Measurements from ENCODE around the gene GDF2. TPM values are rescaled to one million over a fixed set of nuclear protein-coding genes. Genes with fewer than 3 reads are reported as not detected.

Gene GDF2
- polyA plus RNA-seq, 1 experiment, result not detected

- H3K9me3 ChIP-seq (ENCODE audit: control insufficient read depth, insufficient read depth, low read length), result no peaks in the 10 kb centered on the region; the same call in 1 of the 2 replicates
- ChIA-PET CTCF (interaction anchor here (1.6 kb wide), 1 partner anchor 15 kb away, joined by 4 read pairs; no protein-coding TSS in a partner anchor), POLR2A (no interaction called here)
- TF ChIP-seq, protein P1, sequence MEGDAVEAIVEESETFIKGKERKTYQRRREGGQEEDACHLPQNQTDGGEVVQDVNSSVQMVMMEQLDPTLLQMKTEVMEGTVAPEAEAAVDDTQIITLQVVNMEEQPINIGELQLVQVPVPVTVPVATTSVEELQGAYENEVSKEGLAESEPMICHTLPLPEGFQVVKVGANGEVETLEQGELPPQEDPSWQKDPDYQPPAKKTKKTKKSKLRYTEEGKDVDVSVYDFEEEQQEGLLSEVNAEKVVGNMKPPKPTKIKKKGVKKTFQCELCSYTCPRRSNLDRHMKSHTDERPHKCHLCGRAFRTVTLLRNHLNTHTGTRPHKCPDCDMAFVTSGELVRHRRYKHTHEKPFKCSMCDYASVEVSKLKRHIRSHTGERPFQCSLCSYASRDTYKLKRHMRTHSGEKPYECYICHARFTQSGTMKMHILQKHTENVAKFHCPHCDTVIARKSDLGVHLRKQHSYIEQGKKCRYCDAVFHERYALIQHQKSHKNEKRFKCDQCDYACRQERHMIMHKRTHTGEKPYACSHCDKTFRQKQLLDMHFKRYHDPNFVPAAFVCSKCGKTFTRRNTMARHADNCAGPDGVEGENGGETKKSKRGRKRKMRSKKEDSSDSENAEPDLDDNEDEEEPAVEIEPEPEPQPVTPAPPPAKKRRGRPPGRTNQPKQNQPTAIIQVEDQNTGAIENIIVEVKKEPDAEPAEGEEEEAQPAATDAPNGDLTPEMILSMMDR (IDR thresholded peaks at IDR 0.05; ENCODE audit: low read depth, low read length), result no peak
- no peak overlapping the region for H3K27ac ChIP-seq (ENCODE audit: low read depth, low read length)
- no peak for DNase-seq (ENCODE audit: low read depth, low spot score)
- H3K27me3 ChIP-seq (ENCODE audit: control insufficient read depth, insufficient read depth, low read length), result peaks cover 21% of the 10 kb centered on the region
- H3K4me3 ChIP-seq (ENCODE audit: low read depth, low read length), result no peak overlapping the region
Measured at GRCh38 chr10:47347303-47347675, 25.0 kb downstream of the GDF2 start.

DNA sequence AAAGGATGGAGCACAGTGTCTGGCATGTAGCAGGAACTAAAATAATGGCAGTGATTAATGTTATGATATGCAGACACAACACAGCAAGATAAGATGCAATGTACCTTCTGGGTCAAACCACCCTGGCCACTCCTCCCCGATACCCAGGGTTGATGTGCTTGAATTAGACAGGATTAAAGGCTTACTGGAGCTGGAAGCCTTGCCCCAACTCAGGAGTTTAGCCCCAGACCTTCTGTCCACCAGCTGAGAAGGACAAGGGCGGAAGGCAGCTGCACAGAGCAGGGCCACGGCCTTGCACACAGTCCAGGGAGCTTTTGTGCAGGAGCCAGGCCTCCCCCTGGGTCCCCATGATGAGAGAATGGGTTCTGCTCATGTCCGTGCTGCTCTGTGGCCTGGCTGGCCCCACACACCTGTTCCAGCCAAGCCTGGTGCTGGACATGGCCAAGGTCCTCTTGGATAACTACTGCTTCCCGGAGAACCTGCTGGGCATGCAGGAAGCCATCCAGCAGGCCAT is 25.9 kb downstream of the GDF2 start, which contains the start of gene RBP3:
TSS of gene RBP3 (plus strand) at position 226 of the 514 bp plus-strand sequence. CDS start at position 348, 122 bp downstream.
- ChIA-PET POLR2A (no interaction called here), CTCF (no interaction called here)
- Histone ChIP-seq H3K9me3 (ENCODE audit: control insufficient read depth, insufficient read depth, low read length) (no peaks in the 10 kb centered on the region; the same call in 1 of the 2 replicates), H3K27me3 (ENCODE audit: control insufficient read depth, insufficient read depth, low read length) (peaks cover 25% of the 10 kb centered on the region), H3K4me3 (ENCODE audit: low read depth, low read length) (no peak within 1 kb of the TSS), H3K27ac (ENCODE audit: low read depth, low read length) (no peak within 1 kb of the TSS)
- DNase-seq (ENCODE audit: low read depth, low spot score), result no peak
- TF ChIP-seq, protein P1 (IDR thresholded peaks at IDR 0.05; ENCODE audit: low read depth, low read length), result no peak

DNA sequence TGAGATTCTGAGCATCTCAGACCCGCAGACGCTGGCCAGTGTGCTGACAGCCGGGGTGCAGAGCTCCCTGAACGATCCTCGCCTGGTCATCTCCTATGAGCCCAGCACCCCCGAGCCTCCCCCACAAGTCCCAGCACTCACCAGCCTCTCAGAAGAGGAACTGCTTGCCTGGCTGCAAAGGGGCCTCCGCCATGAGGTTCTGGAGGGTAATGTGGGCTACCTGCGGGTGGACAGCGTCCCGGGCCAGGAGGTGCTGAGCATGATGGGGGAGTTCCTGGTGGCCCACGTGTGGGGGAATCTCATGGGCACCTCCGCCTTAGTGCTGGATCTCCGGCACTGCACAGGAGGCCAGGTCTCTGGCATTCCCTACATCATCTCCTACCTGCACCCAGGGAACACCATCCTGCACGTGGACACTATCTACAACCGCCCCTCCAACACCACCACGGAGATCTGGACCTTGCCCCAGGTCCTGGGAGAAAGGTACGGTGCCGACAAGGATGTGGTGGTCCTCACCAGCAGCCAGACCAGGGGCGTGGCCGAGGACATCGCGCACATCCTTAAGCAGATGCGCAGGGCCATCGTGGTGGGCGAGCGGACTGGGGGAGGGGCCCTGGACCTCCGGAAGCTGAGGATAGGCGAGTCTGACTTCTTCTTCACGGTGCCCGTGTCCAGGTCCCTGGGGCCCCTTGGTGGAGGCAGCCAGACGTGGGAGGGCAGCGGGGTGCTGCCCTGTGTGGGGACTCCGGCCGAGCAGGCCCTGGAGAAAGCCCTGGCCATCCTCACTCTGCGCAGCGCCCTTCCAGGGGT is 26.6 kb downstream of the GDF2 start:
- TF ChIP-seq, protein P1 (IDR thresholded peaks at IDR 0.05; ENCODE audit: low read depth, low read length), result no peak

GRCh38 chr10:47349516-47349915 is 27.3 kb downstream of the GDF2 start:
- ChIA-PET POLR2A (no interaction called here), CTCF (interaction anchor here (1.5 kb wide), 1 partner anchor 12 kb away, joined by 4 read pairs; no protein-coding TSS in a partner anchor)
- no peak for DNase-seq (ENCODE audit: low read depth, low spot score)
- Histone ChIP-seq H3K27me3 (ENCODE audit: control insufficient read depth, insufficient read depth, low read length) (peaks cover 27% of the 10 kb centered on the region), H3K9me3 (ENCODE audit: control insufficient read depth, insufficient read depth, low read length) (no peaks in the 10 kb centered on the region; the same call in 1 of the 2 replicates), H3K27ac (ENCODE audit: low read depth, low read length) (no peak overlapping the region), H3K4me3 (ENCODE audit: low read depth, low read length) (no peak overlapping the region)
- TF ChIP-seq, protein P1 (IDR thresholded peaks at IDR 0.05; ENCODE audit: low read depth, low read length), result no peak

More for the DNA sequence above, 26.6 kb downstream of the GDF2 start:
- H3K4me3 ChIP-seq (ENCODE audit: low read depth, low read length), result no peak overlapping the region
- ChIA-PET CTCF (no interaction called here), POLR2A (no interaction called here)
- no peak for DNase-seq (ENCODE audit: low read depth, low spot score)
- peaks cover 24% of the 10 kb centered on the region for H3K27me3 ChIP-seq (ENCODE audit: control insufficient read depth, insufficient read depth, low read length)
- H3K27ac ChIP-seq (ENCODE audit: low read depth, low read length), result no peak overlapping the region
- H3K9me3 ChIP-seq (ENCODE audit: control insufficient read depth, insufficient read depth, low read length), result no peaks in the 10 kb centered on the region; the same call in 1 of the 2 replicates

DNA sequence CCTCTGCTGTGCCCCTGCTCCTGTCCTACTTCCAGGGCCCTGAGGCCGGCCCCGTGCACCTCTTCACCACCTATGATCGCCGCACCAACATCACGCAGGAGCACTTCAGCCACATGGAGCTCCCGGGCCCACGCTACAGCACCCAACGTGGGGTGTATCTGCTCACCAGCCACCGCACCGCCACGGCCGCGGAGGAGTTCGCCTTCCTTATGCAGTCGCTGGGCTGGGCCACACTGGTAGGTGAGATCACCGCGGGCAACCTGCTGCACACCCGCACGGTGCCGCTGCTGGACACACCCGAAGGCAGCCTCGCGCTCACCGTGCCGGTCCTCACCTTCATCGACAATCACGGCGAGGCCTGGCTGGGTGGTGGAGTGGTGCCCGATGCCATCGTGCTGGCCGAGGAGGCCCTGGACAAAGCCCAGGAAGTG is 27.7 kb downstream of the GDF2 start:
- TF ChIP-seq, protein P1 (IDR thresholded peaks at IDR 0.05; ENCODE audit: low read depth, low read length), result no peak
- ChIA-PET CTCF (interaction anchor here (1.5 kb wide), 1 partner anchor 12 kb away, joined by 4 read pairs; no protein-coding TSS in a partner anchor), POLR2A (no interaction called here)
- peaks cover 30% of the 10 kb centered on the region for H3K27me3 ChIP-seq (ENCODE audit: control insufficient read depth, insufficient read depth, low read length)
- no peaks in the 10 kb centered on the region; the same call in 1 of the 2 replicates for H3K9me3 ChIP-seq (ENCODE audit: control insufficient read depth, insufficient read depth, low read length)
- no peak for DNase-seq (ENCODE audit: low read depth, low spot score)
- H3K4me3 ChIP-seq (ENCODE audit: low read depth, low read length), result no peak overlapping the region
- no peak overlapping the region for H3K27ac ChIP-seq (ENCODE audit: low read depth, low read length)

All from AG04450 (cell line).